ENCODE data around the gene MARF1. TPM values are rescaled to one million over a fixed set of nuclear protein-coding genes. Genes with fewer than 3 reads are reported as not detected.
"Not testable (repeated sequence)": the region's sequence is repeated elsewhere in the genome, so short reads cannot be mapped to it uniquely, and the experiment has no call there.

Gene MARF1
- total RNA-seq, 2 donors from 2014 or later: 28.0 to 33.2 TPM

- H3K36me3 ChIP-seq (replicated peaks in 1 of 2; ENCODE audit: insufficient read depth in 1 of 2, low read depth in 2 of 2): no peaks in the 10 kb centered on the region
- TF ChIP-seq POLR2A (IDR thresholded peaks at IDR 0.05) (no peak), CTCF (IDR thresholded peaks at IDR 0.05) (no peak)
- H3K4me3 ChIP-seq: no peak overlapping the region
- H3K27ac ChIP-seq: no peak overlapping the region
- H3K4me1 ChIP-seq: no peaks in the 10 kb centered on the region
- ATAC-seq (no peak), DNase-seq (no peak)
- intact Hi-C loops (cut with DNase I): no loop called here
- 86 to 91% methylated on average over 7 of the region's 7 CpGs for WGBS, 2 donors
- H3K9me3 ChIP-seq: no peaks in the 10 kb centered on the region
- no peaks in the 10 kb centered on the region for H3K27me3 ChIP-seq
These were observed 69.6 kb downstream of the MARF1 start for GRCh38 chr16:15573274-15573895.

GRCh38 chr16:15572329-15573001 lies 70.5 kb downstream of the MARF1 start:
- H3K36me3 ChIP-seq (replicated peaks in 1 of 2; ENCODE audit: insufficient read depth in 1 of 2, low read depth in 2 of 2): no peaks in the 10 kb centered on the region
- no peak for ATAC-seq
- intact Hi-C loops (cut with DNase I): no loop called here
- no peaks in the 10 kb centered on the region for H3K4me1 ChIP-seq
- 49 to 62% methylated on average over 9 of the region's 9 CpGs for WGBS, 2 donors
- no peak overlapping the region for H3K4me3 ChIP-seq
- H3K9me3 ChIP-seq: no peaks in the 10 kb centered on the region
- no peak for TF ChIP-seq POLR2A (IDR thresholded peaks at IDR 0.05)
- no peak for TF ChIP-seq CTCF (IDR thresholded peaks at IDR 0.05)
- H3K27me3 ChIP-seq: no peaks in the 10 kb centered on the region
- DNase-seq: no peak
- no peak overlapping the region for H3K27ac ChIP-seq

GRCh38 chr16:15571557-15571956 lies 71.4 kb downstream of the MARF1 start:
- WGBS, 2 donors: 70 to 98% methylated on average over 6 of the region's 6 CpGs
- no peaks in the 10 kb centered on the region for H3K27me3 ChIP-seq
- H3K27ac ChIP-seq: no peak overlapping the region
- intact Hi-C loops (cut with DNase I): no loop called here
- no peak overlapping the region for H3K4me3 ChIP-seq
- no peaks in the 10 kb centered on the region for H3K36me3 ChIP-seq (replicated peaks in 1 of 2; ENCODE audit: insufficient read depth in 1 of 2, low read depth in 2 of 2)
- H3K9me3 ChIP-seq: no peaks in the 10 kb centered on the region
- TF ChIP-seq CTCF (IDR thresholded peaks at IDR 0.05): no peak
- TF ChIP-seq POLR2A (IDR thresholded peaks at IDR 0.05): no peak
- DNase-seq (no peak), ATAC-seq (no peak)
- H3K4me1 ChIP-seq: no peaks in the 10 kb centered on the region

GRCh38 chr16:15570666-15571065 lies 72.3 kb downstream of the MARF1 start:
- intact Hi-C loops (cut with DNase I); ATAC-seq; H3K36me3 ChIP-seq (replicated peaks in 1 of 2; ENCODE audit: insufficient read depth in 1 of 2, low read depth in 2 of 2); H3K4me1 ChIP-seq; H3K4me3 ChIP-seq; H3K27ac ChIP-seq; H3K9me3 ChIP-seq; DNase-seq; H3K27me3 ChIP-seq: not testable (repeated sequence)
- WGBS, 2 donors: 73 to 87% methylated on average over 4 of the region's 4 CpGs

- no peak for DNase-seq
- WGBS, 2 donors: 94 to 96% methylated on average over 5 of the region's 5 CpGs
- H3K4me1 ChIP-seq: no peaks in the 10 kb centered on the region
- no peak overlapping the region for H3K4me3 ChIP-seq
- no peaks in the 10 kb centered on the region for H3K27me3 ChIP-seq
- H3K9me3 ChIP-seq: no peaks in the 10 kb centered on the region
- no peaks in the 10 kb centered on the region for H3K36me3 ChIP-seq (replicated peaks in 1 of 2; ENCODE audit: insufficient read depth in 1 of 2, low read depth in 2 of 2)
- ATAC-seq: no peak
- intact Hi-C loops (cut with DNase I): no loop called here
- no peak overlapping the region for H3K27ac ChIP-seq
- TF ChIP-seq POLR2A (IDR thresholded peaks at IDR 0.05) (no peak), CTCF (IDR thresholded peaks at IDR 0.05) (no peak)
These were observed 75.1 kb downstream of the MARF1 start for GRCh38 chr16:15567823-15568222.
